HCT116 (cell line): ENCODE data around the gene SMARCAL1.

Source experiments
- CBX3 ChIP-seq: IDR thresholded peaks from 2 replicates; pipeline ENCODE4 v1.6.1; 2012; ENCODE audit warnings: low read depth
- CTCF ChIP-seq, 3 experiments: fragments of 200-600 bp in 1 of 3; sonication (generic) in 1 of 3; IDR thresholded peaks in 2 of 3; conservative IDR thresholded peaks in 1 of 3; 2 replicates each; pipeline ENCODE4 v1.5.1; 2012 to 2017; ENCODE audit warnings: low read depth in 2 of 3, low read length in 2 of 3, antibody characterized with exemption in 1 of 3, borderline replicate concordance in 1 of 3, control low read depth in 1 of 3, mild to moderate bottlenecking in 1 of 3, mixed read lengths in 1 of 3, mixed run types in 1 of 3, moderate library complexity in 1 of 3; ENCODE audit not compliant: insufficient read depth in 1 of 3
- EZH2 ChIP-seq: fragments of 200-600 bp; sonication (generic); IDR thresholded peaks from 2 replicates; pipeline ENCODE4 v1.6.1; 2017; ENCODE audit warnings: antibody characterized with exemption, mixed run types
- MAX ChIP-seq: IDR thresholded peaks from 2 replicates; pipeline ENCODE4 v1.6.1; 2012
- POLR2A ChIP-seq: IDR thresholded peaks from 2 replicates; pipeline ENCODE4 v1.7.0; 2011; ENCODE audit warnings: borderline replicate concordance; ENCODE audit not compliant: insufficient read depth, insufficient read length; ENCODE audit errors: extremely low read depth
- POLR2AphosphoS5 ChIP-seq: IDR thresholded peaks from 2 replicates; pipeline ENCODE4 v1.6.1; 2011; ENCODE audit warnings: mild to moderate bottlenecking, low read depth, low read length, moderate library complexity
- RAD21 ChIP-seq: IDR thresholded peaks from 2 replicates; pipeline ENCODE4 v1.6.1; 2012; ENCODE audit warnings: low read depth, mild to moderate bottlenecking
- SIN3A ChIP-seq: IDR thresholded peaks from 2 replicates; pipeline ENCODE4 v1.6.1; 2012; ENCODE audit warnings: low read depth
- SP1 ChIP-seq: IDR thresholded peaks from 2 replicates; pipeline ENCODE4 v1.6.1; 2012; ENCODE audit warnings: low read depth
- YY1 ChIP-seq: IDR thresholded peaks from 2 replicates; pipeline ENCODE4 v1.6.1; 2011; ENCODE audit warnings: low read length, low read depth, moderate library complexity, mild to moderate bottlenecking; ENCODE audit not compliant: insufficient replicate concordance; ENCODE audit errors: extremely low read depth
- ZBTB33 ChIP-seq: IDR thresholded peaks from 2 replicates; pipeline ENCODE4 v1.6.1; 2011; ENCODE audit warnings: mild to moderate bottlenecking, low read length, moderate library complexity; ENCODE audit not compliant: insufficient replicate concordance; ENCODE audit errors: extremely low read depth
- TF ChIP-seq, protein P1 (sequence below): IDR thresholded peaks from 2 replicates; pipeline ENCODE4 v1.6.1; 2012; ENCODE audit warnings: low read depth

DNA sequence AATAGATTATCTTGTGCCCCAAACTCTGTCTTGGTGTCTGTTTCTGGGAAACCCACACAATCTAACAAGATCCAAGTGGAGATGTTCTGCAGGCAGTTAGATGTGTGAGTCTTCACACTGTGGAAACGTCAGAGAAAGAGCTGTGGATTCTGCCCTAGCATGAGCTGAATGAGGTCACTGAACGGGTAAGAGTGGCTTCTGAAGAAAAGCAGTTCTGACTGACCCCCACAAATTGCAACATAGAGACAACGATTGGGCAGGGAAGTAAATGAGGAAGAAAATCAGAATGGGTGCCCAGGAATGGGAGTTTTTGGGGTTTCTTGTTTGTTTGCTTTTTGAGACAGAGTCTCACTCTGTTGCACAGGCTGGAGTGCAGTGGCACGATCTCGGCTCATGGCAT is 73.5 kb downstream of the SMARCAL1 start:
- TF ChIP-seq CTCF (IDR thresholded peaks at IDR 0.05 in 2 of 3, conservative IDR thresholded peaks at IDR 0.05 in 1 of 3; ENCODE audit: borderline replicate concordance in 1 of 3, insufficient read depth in 1 of 3, low read depth in 2 of 3, low read length in 2 of 3) = no peak
- TF ChIP-seq EZH2 = no peak
- TF ChIP-seq YY1 = no peak
- no peak for TF ChIP-seq SP1
- TF ChIP-seq, protein P1, sequence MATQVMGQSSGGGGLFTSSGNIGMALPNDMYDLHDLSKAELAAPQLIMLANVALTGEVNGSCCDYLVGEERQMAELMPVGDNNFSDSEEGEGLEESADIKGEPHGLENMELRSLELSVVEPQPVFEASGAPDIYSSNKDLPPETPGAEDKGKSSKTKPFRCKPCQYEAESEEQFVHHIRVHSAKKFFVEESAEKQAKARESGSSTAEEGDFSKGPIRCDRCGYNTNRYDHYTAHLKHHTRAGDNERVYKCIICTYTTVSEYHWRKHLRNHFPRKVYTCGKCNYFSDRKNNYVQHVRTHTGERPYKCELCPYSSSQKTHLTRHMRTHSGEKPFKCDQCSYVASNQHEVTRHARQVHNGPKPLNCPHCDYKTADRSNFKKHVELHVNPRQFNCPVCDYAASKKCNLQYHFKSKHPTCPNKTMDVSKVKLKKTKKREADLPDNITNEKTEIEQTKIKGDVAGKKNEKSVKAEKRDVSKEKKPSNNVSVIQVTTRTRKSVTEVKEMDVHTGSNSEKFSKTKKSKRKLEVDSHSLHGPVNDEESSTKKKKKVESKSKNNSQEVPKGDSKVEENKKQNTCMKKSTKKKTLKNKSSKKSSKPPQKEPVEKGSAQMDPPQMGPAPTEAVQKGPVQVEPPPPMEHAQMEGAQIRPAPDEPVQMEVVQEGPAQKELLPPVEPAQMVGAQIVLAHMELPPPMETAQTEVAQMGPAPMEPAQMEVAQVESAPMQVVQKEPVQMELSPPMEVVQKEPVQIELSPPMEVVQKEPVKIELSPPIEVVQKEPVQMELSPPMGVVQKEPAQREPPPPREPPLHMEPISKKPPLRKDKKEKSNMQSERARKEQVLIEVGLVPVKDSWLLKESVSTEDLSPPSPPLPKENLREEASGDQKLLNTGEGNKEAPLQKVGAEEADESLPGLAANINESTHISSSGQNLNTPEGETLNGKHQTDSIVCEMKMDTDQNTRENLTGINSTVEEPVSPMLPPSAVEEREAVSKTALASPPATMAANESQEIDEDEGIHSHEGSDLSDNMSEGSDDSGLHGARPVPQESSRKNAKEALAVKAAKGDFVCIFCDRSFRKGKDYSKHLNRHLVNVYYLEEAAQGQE = no peak
- TF ChIP-seq CBX3 = no peak
- TF ChIP-seq POLR2A = no peak
- TF ChIP-seq RAD21 = no peak
- no peak for TF ChIP-seq POLR2AphosphoS5
- no peak for TF ChIP-seq ZBTB33
- no peak for TF ChIP-seq SIN3A
- no peak for TF ChIP-seq MAX
